Measurements from ENCODE around the gene NRG2. TPM values are rescaled to one million over a fixed set of nuclear protein-coding genes. Genes with fewer than 3 reads are reported as not detected.

Gene NRG2
- total RNA-seq, 6 experiments from 2014 or later = 0.07 to 0.77 (median 0.14) TPM; not detected in 1

- Histone ChIP-seq H3K4me3 (no peak overlapping the region), H3K4me1 (no peaks in the 10 kb centered on the region), H3K36me3 (no peaks in the 10 kb centered on the region), H3K27me3 (no peaks in the 10 kb centered on the region), H3K27ac (no peak overlapping the region), H3K9me3 (no peaks in the 10 kb centered on the region)
- no CpG with 5 or more reads among the region's 9 CpGs for WGBS (ENCODE audit: insufficient coverage, low coverage, low lambda C conversion rate, missing lambda C conversion rate)
- no peak for TF ChIP-seq CTCF (IDR thresholded peaks at IDR 0.05)
- TF ChIP-seq POLR2A (IDR thresholded peaks at IDR 0.05) = no peak
- DNase-seq (no peak), ATAC-seq (no peak)
- intact Hi-C loops (cut with DNase I) = no loop called here
Observed at GRCh38 chr5:139893873-139894272, 149.2 kb downstream of the NRG2 start.

- Histone ChIP-seq H3K4me3 (no peak overlapping the region), H3K27ac (no peak overlapping the region), H3K36me3 (no peaks in the 10 kb centered on the region), H3K9me3 (no peaks in the 10 kb centered on the region), H3K27me3 (no peaks in the 10 kb centered on the region), H3K4me1 (no peaks in the 10 kb centered on the region)
- no peak for DNase-seq
- intact Hi-C loops (cut with DNase I) = no loop called here
- TF ChIP-seq POLR2A (IDR thresholded peaks at IDR 0.05) = no peak
- no peak for ATAC-seq
- WGBS (ENCODE audit: insufficient coverage, low coverage, low lambda C conversion rate, missing lambda C conversion rate) = 73% methylated on average over 2 of the region's 2 CpGs
Observed at GRCh38 chr5:139889410-139889809, 153.7 kb downstream of the NRG2 start.

GRCh38 chr5:139888370-139888769 is 154.7 kb downstream of the NRG2 start:
- Histone ChIP-seq H3K9me3 (no peaks in the 10 kb centered on the region), H3K36me3 (no peaks in the 10 kb centered on the region), H3K4me1 (no peaks in the 10 kb centered on the region), H3K27me3 (no peaks in the 10 kb centered on the region), H3K4me3 (no peak overlapping the region), H3K27ac (no peak overlapping the region)
- WGBS (ENCODE audit: insufficient coverage, low coverage, low lambda C conversion rate, missing lambda C conversion rate) = 35% methylated on average over 4 of the region's 4 CpGs
- ATAC-seq (no peak), DNase-seq (no peak)
- TF ChIP-seq CTCF (IDR thresholded peaks at IDR 0.05) (no peak), POLR2A (IDR thresholded peaks at IDR 0.05) (no peak)
- intact Hi-C loops (cut with DNase I) = no loop called here

- intact Hi-C loops (cut with DNase I) = no loop called here
- no peaks in the 10 kb centered on the region for H3K36me3 ChIP-seq
- no peak overlapping the region for H3K4me3 ChIP-seq
- H3K9me3 ChIP-seq = no peaks in the 10 kb centered on the region
- no peak for TF ChIP-seq CTCF (IDR thresholded peaks at IDR 0.05)
- no peak for TF ChIP-seq POLR2A (IDR thresholded peaks at IDR 0.05)
- H3K4me1 ChIP-seq = no peaks in the 10 kb centered on the region
- no peak overlapping the region for H3K27ac ChIP-seq
- ATAC-seq (no peak), DNase-seq (no peak)
- no peaks in the 10 kb centered on the region for H3K27me3 ChIP-seq
- 61% methylated on average over 2 of the region's 2 CpGs for WGBS (ENCODE audit: insufficient coverage, low coverage, low lambda C conversion rate, missing lambda C conversion rate)
Observed at GRCh38 chr5:139886213-139886612, 156.9 kb downstream of the NRG2 start.

- intact Hi-C loops (cut with DNase I) = no loop called here
- Histone ChIP-seq H3K4me1 (no peaks in the 10 kb centered on the region), H3K27ac (no peak overlapping the region), H3K9me3 (no peaks in the 10 kb centered on the region), H3K27me3 (no peaks in the 10 kb centered on the region), H3K4me3 (no peak overlapping the region), H3K36me3 (no peaks in the 10 kb centered on the region)
- no peak for ATAC-seq
- 83% methylated on average over 1 of the region's 4 CpGs for WGBS (ENCODE audit: insufficient coverage, low coverage, low lambda C conversion rate, missing lambda C conversion rate)
- DNase-seq = no peak
- TF ChIP-seq POLR2A (IDR thresholded peaks at IDR 0.05) (no peak), CTCF (IDR thresholded peaks at IDR 0.05) (no peak)
Observed at GRCh38 chr5:139885857-139886208, 157.3 kb downstream of the NRG2 start.
